ENCODE results near the gene NKAIN2. TPM values are rescaled to one million over a fixed set of nuclear protein-coding genes. Genes with fewer than 3 reads are reported as not detected.
"Not testable (repeated sequence)": the region's sequence is repeated elsewhere in the genome, so short reads cannot be mapped to it uniquely, and the experiment has no call there.

The NKAIN2 gene
- total RNA-seq, 3 donors from 2014 or later (not counting 1 experiment from before 2014, with no cell fraction given) = 0.45 TPM; not detected in 2

- H3K4me3 Mint-ChIP-seq = no peak overlapping the region
- 92% methylated on average over 3 of the region's 3 CpGs for WGBS (ENCODE audit: insufficient coverage)
- no peaks in the 10 kb centered on the region for H3K36me3 Mint-ChIP-seq
- Histone ChIP-seq H3K4me3 (ENCODE audit: low read length) (no peak overlapping the region), H3K9me3 (ENCODE audit: control insufficient read depth, insufficient read depth, low read length) (no peaks in the 10 kb centered on the region), H3K27me3 (ENCODE audit: control insufficient read depth, insufficient read depth, low read length) (no peaks in the 10 kb centered on the region), H3K27ac (ENCODE audit: low read length) (no peak overlapping the region), H3K36me3 (ENCODE audit: control insufficient read depth, insufficient read depth, low read length) (no peaks in the 10 kb centered on the region), H3K4me1 (ENCODE audit: control insufficient read depth, insufficient read depth, low read length) (no peaks in the 10 kb centered on the region)
- intact Hi-C loops (cut with micrococcal nuclease) = no loop called here
- no peaks in the 10 kb centered on the region for H3K27me3 Mint-ChIP-seq (ENCODE audit: low read depth in 2 of 2)
- H3K27ac Mint-ChIP-seq = no peak overlapping the region
- ATAC-seq (no peak), DNase-seq (no peak)
- peaks cover 2 to 12% of the 10 kb centered on the region in 2 donors for H3K9me3 Mint-ChIP-seq
- no peaks in the 10 kb centered on the region for H3K4me1 Mint-ChIP-seq
- TF ChIP-seq CTCF (IDR thresholded peaks at IDR 0.05) = no peak
Measured at GRCh38 chr6:124163676-124164075, 360.0 kb downstream of the NKAIN2 start.

- H3K27ac Mint-ChIP-seq = no peak overlapping the region
- Histone ChIP-seq H3K27ac (ENCODE audit: low read length) (no peak overlapping the region), H3K36me3 (ENCODE audit: control insufficient read depth, insufficient read depth, low read length) (no peaks in the 10 kb centered on the region), H3K9me3 (ENCODE audit: control insufficient read depth, insufficient read depth, low read length) (no peaks in the 10 kb centered on the region), H3K27me3 (ENCODE audit: control insufficient read depth, insufficient read depth, low read length) (no peaks in the 10 kb centered on the region), H3K4me1 (ENCODE audit: control insufficient read depth, insufficient read depth, low read length) (no peaks in the 10 kb centered on the region), H3K4me3 (ENCODE audit: low read length) (no peak overlapping the region)
- H3K27me3 Mint-ChIP-seq (ENCODE audit: low read depth in 2 of 2) = no peaks in the 10 kb centered on the region
- no peak for TF ChIP-seq CTCF (IDR thresholded peaks at IDR 0.05)
- no peaks in the 10 kb centered on the region for H3K36me3 Mint-ChIP-seq
- ATAC-seq (no peak), DNase-seq (no peak)
- no peak overlapping the region for H3K4me3 Mint-ChIP-seq
- peaks cover 2 to 11% of the 10 kb centered on the region in 2 donors for H3K9me3 Mint-ChIP-seq
- intact Hi-C loops (cut with micrococcal nuclease) = no loop called here
- H3K4me1 Mint-ChIP-seq = no peaks in the 10 kb centered on the region
- 68% methylated on average over 5 of the region's 7 CpGs for WGBS (ENCODE audit: insufficient coverage)
Measured at GRCh38 chr6:124164343-124164742, 360.7 kb downstream of the NKAIN2 start.

- H3K27ac Mint-ChIP-seq; H3K36me3 ChIP-seq (ENCODE audit: control insufficient read depth, insufficient read depth, low read length); H3K4me3 ChIP-seq (ENCODE audit: low read length); DNase-seq; H3K27me3 ChIP-seq (ENCODE audit: control insufficient read depth, insufficient read depth, low read length); ATAC-seq; H3K36me3 Mint-ChIP-seq; H3K4me3 Mint-ChIP-seq; H3K4me1 ChIP-seq (ENCODE audit: control insufficient read depth, insufficient read depth, low read length); H3K27ac ChIP-seq (ENCODE audit: low read length); H3K9me3 Mint-ChIP-seq; H3K4me1 Mint-ChIP-seq; H3K27me3 Mint-ChIP-seq (ENCODE audit: low read depth in 2 of 2); H3K9me3 ChIP-seq (ENCODE audit: control insufficient read depth, insufficient read depth, low read length); intact Hi-C loops (cut with micrococcal nuclease): not testable (repeated sequence)
- WGBS (ENCODE audit: insufficient coverage) = no CpG with 5 or more reads among the region's 1 CpG
Measured at GRCh38 chr6:124167249-124167648, 363.6 kb downstream of the NKAIN2 start.

GRCh38 chr6:124190256-124190655 is 386.6 kb downstream of the NKAIN2 start:
- TF ChIP-seq CTCF (IDR thresholded peaks at IDR 0.05) = no peak
- no peak for ATAC-seq
- 75% methylated on average over 2 of the region's 2 CpGs for WGBS (ENCODE audit: insufficient coverage)
- H3K4me3 ChIP-seq (ENCODE audit: low read length) = no peak overlapping the region
- H3K4me3 Mint-ChIP-seq = no peak overlapping the region
- intact Hi-C loops (cut with micrococcal nuclease) = no loop called here
- H3K9me3 Mint-ChIP-seq = peaks cover 8 to 13% of the 10 kb centered on the region in 2 donors
- H3K4me1 Mint-ChIP-seq = no peaks in the 10 kb centered on the region
- no peak overlapping the region for H3K27ac ChIP-seq (ENCODE audit: low read length)
- no peaks in the 10 kb centered on the region for H3K36me3 Mint-ChIP-seq
- H3K36me3 ChIP-seq (ENCODE audit: control insufficient read depth, insufficient read depth, low read length) = no peaks in the 10 kb centered on the region
- H3K4me1 ChIP-seq (ENCODE audit: control insufficient read depth, insufficient read depth, low read length) = no peaks in the 10 kb centered on the region
- H3K9me3 ChIP-seq (ENCODE audit: control insufficient read depth, insufficient read depth, low read length) = peaks cover 10% of the 10 kb centered on the region
- no peak for DNase-seq
- no peaks in the 10 kb centered on the region for H3K27me3 Mint-ChIP-seq (ENCODE audit: low read depth in 2 of 2)
- H3K27me3 ChIP-seq (ENCODE audit: control insufficient read depth, insufficient read depth, low read length) = no peaks in the 10 kb centered on the region
- no peak overlapping the region for H3K27ac Mint-ChIP-seq
